Measurements from ENCODE around the gene NPAS2. TPM values are rescaled to one million over a fixed set of nuclear protein-coding genes. Genes with fewer than 3 reads are reported as not detected.

The NPAS2 gene
- total RNA-seq, 1 experiment from 2014 or later = 20.4 TPM

DNA sequence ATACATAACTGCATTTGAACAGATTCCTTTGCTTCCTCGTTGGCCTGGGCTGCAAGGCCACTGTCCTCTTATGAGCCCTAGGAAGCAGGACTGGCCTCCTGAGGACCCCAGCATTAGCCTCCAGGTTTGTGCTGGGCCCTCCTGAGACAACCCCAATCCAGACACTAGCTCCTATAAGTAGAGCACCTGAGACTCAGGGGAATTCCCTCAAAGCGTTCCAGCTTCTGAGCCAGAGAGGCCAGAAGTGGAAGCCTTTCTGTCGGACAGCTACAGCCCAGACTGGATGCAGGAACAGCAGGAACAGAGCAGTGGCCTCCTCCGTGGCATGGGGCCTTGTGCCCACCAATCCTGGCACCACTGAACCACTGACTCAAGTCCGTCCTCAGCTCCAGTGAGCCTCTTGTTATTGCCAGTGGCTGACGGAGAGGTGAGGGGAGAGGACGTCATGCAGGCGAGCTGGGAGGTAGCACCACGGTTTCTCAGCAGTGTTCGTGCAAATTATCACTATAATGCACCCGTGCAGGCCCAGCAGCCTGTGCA lies 67.2 kb downstream of the NPAS2 start:
- Histone ChIP-seq H3K27ac (ENCODE audit: low read depth, low read length) (no peak overlapping the region), H3K79me2 (ENCODE audit: insufficient read depth, low read length) (no peaks in the 10 kb centered on the region), H3K4me1 (ENCODE audit: control insufficient read depth in 1 of 2, insufficient read depth in 2 of 2, low read length in 2 of 2) (peaks cover 28 to 53% of the 10 kb centered on the region in 2 experiments), H4K20me1 (ENCODE audit: insufficient read depth) (no peaks in the 10 kb centered on the region), H3K9me2 (ENCODE audit: insufficient read depth) (no peaks in the 10 kb centered on the region), H3K4me2 (ENCODE audit: low read length) (no peak overlapping the region), H3K9me3 (ENCODE audit: control insufficient read depth in 1 of 2, insufficient read depth in 1 of 2, low read depth in 1 of 2, low read length in 2 of 2) (no peaks in the 10 kb centered on the region), H3K9ac (ENCODE audit: low read length) (no peak overlapping the region), H3K36me3 (ENCODE audit: control insufficient read depth in 1 of 2, insufficient read depth in 2 of 2, low read length in 2 of 2) (no peaks in the 10 kb centered on the region), H3K27me3 (ENCODE audit: insufficient read depth, low read length) (no peaks in the 10 kb centered on the region), H3K4me3 (replicated peaks in 1 of 2; ENCODE audit: low read depth in 1 of 2, low read length in 2 of 2) (no peak overlapping the region), H2AFZ (ENCODE audit: low read depth, low read length, poor library complexity, severe bottlenecking) (no peak overlapping the region)
- intact Hi-C loops (cut with micrococcal nuclease) = no loop called here
- ChIA-PET POLR2A (no interaction called here), RAD21 (ENCODE audit: low non-redundant PET in 1 of 2, low total read pairs in 2 of 2, uncharacterized antibody in 2 of 2, unreplicated experiment in 2 of 2) (no interaction called here), CTCF (no interaction called here)
- ATAC-seq (no peak), DNase-seq (ENCODE audit: low read depth, low spot score) (no peak)
- TF ChIP-seq, protein P1, sequence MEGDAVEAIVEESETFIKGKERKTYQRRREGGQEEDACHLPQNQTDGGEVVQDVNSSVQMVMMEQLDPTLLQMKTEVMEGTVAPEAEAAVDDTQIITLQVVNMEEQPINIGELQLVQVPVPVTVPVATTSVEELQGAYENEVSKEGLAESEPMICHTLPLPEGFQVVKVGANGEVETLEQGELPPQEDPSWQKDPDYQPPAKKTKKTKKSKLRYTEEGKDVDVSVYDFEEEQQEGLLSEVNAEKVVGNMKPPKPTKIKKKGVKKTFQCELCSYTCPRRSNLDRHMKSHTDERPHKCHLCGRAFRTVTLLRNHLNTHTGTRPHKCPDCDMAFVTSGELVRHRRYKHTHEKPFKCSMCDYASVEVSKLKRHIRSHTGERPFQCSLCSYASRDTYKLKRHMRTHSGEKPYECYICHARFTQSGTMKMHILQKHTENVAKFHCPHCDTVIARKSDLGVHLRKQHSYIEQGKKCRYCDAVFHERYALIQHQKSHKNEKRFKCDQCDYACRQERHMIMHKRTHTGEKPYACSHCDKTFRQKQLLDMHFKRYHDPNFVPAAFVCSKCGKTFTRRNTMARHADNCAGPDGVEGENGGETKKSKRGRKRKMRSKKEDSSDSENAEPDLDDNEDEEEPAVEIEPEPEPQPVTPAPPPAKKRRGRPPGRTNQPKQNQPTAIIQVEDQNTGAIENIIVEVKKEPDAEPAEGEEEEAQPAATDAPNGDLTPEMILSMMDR (IDR thresholded peaks at IDR 0.05 in 2 of 3, conservative IDR thresholded peaks at IDR 0.05 in 1 of 3; ENCODE audit: borderline replicate concordance in 1 of 3, insufficient read depth in 1 of 3, low read depth in 2 of 3, low read length in 2 of 3) = no peak
- TF ChIP-seq, protein P2, sequence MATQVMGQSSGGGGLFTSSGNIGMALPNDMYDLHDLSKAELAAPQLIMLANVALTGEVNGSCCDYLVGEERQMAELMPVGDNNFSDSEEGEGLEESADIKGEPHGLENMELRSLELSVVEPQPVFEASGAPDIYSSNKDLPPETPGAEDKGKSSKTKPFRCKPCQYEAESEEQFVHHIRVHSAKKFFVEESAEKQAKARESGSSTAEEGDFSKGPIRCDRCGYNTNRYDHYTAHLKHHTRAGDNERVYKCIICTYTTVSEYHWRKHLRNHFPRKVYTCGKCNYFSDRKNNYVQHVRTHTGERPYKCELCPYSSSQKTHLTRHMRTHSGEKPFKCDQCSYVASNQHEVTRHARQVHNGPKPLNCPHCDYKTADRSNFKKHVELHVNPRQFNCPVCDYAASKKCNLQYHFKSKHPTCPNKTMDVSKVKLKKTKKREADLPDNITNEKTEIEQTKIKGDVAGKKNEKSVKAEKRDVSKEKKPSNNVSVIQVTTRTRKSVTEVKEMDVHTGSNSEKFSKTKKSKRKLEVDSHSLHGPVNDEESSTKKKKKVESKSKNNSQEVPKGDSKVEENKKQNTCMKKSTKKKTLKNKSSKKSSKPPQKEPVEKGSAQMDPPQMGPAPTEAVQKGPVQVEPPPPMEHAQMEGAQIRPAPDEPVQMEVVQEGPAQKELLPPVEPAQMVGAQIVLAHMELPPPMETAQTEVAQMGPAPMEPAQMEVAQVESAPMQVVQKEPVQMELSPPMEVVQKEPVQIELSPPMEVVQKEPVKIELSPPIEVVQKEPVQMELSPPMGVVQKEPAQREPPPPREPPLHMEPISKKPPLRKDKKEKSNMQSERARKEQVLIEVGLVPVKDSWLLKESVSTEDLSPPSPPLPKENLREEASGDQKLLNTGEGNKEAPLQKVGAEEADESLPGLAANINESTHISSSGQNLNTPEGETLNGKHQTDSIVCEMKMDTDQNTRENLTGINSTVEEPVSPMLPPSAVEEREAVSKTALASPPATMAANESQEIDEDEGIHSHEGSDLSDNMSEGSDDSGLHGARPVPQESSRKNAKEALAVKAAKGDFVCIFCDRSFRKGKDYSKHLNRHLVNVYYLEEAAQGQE (IDR thresholded peaks at IDR 0.05; ENCODE audit: low read depth) = no peak
- TF ChIP-seq POLR2AphosphoS5 (IDR thresholded peaks at IDR 0.05; ENCODE audit: low read depth, low read length) = no peak
- no peak for TF ChIP-seq EZH2phosphoT487 (IDR thresholded peaks at IDR 0.05; ENCODE audit: borderline replicate concordance)
- TF ChIP-seq, protein P3, sequence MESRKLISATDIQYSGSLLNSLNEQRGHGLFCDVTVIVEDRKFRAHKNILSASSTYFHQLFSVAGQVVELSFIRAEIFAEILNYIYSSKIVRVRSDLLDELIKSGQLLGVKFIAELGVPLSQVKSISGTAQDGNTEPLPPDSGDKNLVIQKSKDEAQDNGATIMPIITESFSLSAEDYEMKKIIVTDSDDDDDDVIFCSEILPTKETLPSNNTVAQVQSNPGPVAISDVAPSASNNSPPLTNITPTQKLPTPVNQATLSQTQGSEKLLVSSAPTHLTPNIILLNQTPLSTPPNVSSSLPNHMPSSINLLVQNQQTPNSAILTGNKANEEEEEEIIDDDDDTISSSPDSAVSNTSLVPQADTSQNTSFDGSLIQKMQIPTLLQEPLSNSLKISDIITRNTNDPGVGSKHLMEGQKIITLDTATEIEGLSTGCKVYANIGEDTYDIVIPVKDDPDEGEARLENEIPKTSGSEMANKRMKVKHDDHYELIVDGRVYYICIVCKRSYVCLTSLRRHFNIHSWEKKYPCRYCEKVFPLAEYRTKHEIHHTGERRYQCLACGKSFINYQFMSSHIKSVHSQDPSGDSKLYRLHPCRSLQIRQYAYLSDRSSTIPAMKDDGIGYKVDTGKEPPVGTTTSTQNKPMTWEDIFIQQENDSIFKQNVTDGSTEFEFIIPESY (IDR thresholded peaks at IDR 0.05; ENCODE audit: extremely low read depth, insufficient replicate concordance, low read length) = no peak
- no peak for TF ChIP-seq SP1 (IDR thresholded peaks at IDR 0.05; ENCODE audit: low read depth)
- no peak for TF ChIP-seq CEBPB (IDR thresholded peaks at IDR 0.05; ENCODE audit: low read depth)
- TF ChIP-seq YY1 (IDR thresholded peaks at IDR 0.05; ENCODE audit: extremely low read depth, insufficient replicate concordance, low read depth, low read length) = no peak
- TF ChIP-seq TCF7L2 (IDR thresholded peaks at IDR 0.05; ENCODE audit: borderline replicate concordance, extremely low read depth, insufficient read depth, insufficient read length) = no peak
- no peak for TF ChIP-seq JUND (IDR thresholded peaks at IDR 0.05)
- TF ChIP-seq SIN3A (IDR thresholded peaks at IDR 0.05; ENCODE audit: low read depth) = no peak
- no peak for TF ChIP-seq POLR2A (IDR thresholded peaks at IDR 0.05; ENCODE audit: borderline replicate concordance, extremely low read depth, insufficient read depth, insufficient read length)
- TF ChIP-seq MAX (IDR thresholded peaks at IDR 0.05) = no peak
- no TSS peak for BruUV-seq (replicated peaks)

Measured in HCT116 (cell line).